Measurements from ENCODE around the gene TBC1D8.

Gene TBC1D8

GRCh38 chr2:100972452-100972851 lies 178.7 kb downstream of the TBC1D8 start:
- DNase-seq = no peak

- no peak for DNase-seq
These were observed 180.0 kb downstream of the TBC1D8 start for GRCh38 chr2:100971221-100971620.

GRCh38 chr2:100969998-100970397 lies 181.2 kb downstream of the TBC1D8 start:
- no peak for DNase-seq

- no peak for DNase-seq
These were observed 182.7 kb downstream of the TBC1D8 start for GRCh38 chr2:100968146-100969145.

GRCh38 chr2:100967716-100968115 lies 183.5 kb downstream of the TBC1D8 start:
- DNase-seq = no peak

- no peak for DNase-seq
These were observed 185.6 kb downstream of the TBC1D8 start for GRCh38 chr2:100965596-100965995.

- peak; percentile 59 for DNase-seq
These were observed 186.5 kb downstream of the TBC1D8 start for GRCh38 chr2:100964681-100965169.

- DNase-seq = no peak
These were observed 187.0 kb downstream of the TBC1D8 start for GRCh38 chr2:100964222-100964621.

GRCh38 chr2:100963026-100963375 lies 188.2 kb downstream of the TBC1D8 start:
- DNase-seq = no peak

- DNase-seq = no peak
These were observed 188.7 kb downstream of the TBC1D8 start for GRCh38 chr2:100962366-100963025.

GRCh38 chr2:100960688-100961087 lies 190.5 kb downstream of the TBC1D8 start:
- no peak for DNase-seq

GRCh38 chr2:100959225-100959880 lies 191.8 kb downstream of the TBC1D8 start:
- peak; percentile 76 for DNase-seq

GRCh38 chr2:100957996-100958653 lies 193.1 kb downstream of the TBC1D8 start:
- peak; percentile 99 for DNase-seq
